NOMO-1 (cell line): Measurements from ENCODE around the gene MYH11.
"Not testable (repeated sequence)": the region's sequence is repeated elsewhere in the genome, so short reads cannot be mapped to it uniquely, and the experiment has no call there.

Experiments
- DNase-seq, 2 experiments: peaks; one replicate each; lab custom pipeline; 2025; ENCODE audit not compliant: unreplicated experiment in 2 of 2; lab: John Stamatoyannopoulos, UW

MYH11 gene

DNA sequence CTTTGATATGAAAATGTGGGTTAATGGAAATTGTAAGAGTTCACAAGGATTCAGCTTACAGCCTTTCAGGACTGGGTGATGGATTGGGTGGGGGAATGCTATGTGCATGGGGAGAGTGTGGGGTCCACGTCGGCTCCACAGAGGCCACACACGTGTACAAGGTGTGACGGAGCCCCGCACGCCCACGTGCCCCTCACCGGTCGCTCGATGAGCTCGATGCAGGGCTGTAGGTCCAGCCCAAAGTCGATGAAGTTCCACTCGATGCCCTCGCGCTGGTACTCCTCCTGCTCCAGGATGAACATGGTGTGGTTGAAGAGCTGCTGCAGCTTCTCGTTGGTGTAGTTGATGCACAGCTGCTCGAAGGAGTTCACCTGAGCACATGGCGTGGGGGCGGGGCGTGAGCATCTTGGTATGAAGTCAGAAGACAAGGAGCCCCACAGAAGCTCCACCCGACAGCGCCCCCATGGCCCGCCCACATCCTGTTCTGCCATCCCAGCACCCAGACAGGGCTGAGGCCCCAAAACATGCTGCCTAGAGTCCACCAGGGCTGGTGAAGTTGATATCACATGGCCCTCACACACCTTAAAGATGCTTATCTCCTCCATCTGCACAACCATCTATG lies 99.1 kb downstream of the MYH11 start:
- no peak for DNase-seq

DNA sequence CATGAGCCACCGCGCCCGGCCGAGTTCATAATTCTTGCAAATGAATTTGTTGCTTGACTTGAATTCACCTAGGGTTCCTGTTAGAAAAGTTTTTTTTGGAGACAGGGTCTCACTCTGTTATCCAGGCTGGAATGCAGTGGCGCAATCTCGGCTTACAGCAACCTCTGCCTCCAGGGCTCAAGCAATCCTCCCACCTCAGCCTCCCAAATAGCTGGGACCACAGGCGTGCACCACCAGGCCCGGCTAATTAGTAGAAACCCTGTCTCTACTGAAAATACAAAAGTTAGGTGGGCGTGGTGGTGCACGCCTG lies 99.8 kb downstream of the MYH11 start:
- DNase-seq, result no peak

- DNase-seq, result no peak
Measured at GRCh38 chr16:15754821-15755534, 101.8 kb downstream of the MYH11 start.

- no peak for DNase-seq
Measured at GRCh38 chr16:15752717-15753488, 103.9 kb downstream of the MYH11 start.

GRCh38 chr16:15751940-15752339 lies 104.9 kb downstream of the MYH11 start:
- no peak for DNase-seq

DNA sequence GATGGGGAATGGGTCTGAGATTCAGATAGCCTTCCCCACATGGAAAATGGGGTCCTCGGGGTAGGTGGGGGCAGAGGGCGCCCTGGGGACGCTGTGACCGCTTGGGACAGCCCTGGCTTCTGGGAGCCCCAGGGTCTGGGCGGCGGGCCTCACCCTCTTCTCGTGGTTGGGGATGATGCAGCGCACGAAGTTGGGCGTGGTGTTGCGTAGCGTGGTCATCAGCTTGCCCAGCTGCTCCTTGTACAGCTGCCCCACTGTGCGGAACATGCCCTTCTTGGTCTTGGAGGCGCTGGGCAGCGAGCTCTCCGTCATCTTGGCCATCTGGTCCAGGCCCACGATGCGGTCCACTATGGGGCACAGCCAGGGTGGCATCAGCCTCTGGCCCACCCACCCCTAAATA lies 106.8 kb downstream of the MYH11 start:
- DNase-seq, result no peak

GRCh38 chr16:15749371-15749770 lies 107.5 kb downstream of the MYH11 start:
- DNase-seq, result no peak

DNA sequence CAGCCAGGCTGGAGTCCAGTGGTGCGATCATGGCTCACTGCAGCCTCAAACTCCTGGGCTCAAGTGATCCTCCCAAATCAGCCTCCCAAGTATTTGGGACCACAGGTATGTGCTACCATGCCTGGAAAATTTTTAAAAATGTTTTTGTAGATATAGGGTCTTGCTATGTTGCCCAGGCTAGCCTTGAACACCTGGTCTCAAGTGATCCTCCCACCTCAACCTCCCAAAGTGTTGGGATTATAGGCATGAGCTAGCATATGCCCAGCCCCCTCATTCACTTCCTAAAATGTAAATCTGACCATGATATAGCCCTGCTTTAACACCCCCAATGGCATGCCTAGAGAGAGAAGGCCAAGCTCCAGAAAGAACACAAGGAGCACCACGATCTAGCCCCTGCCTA lies 108.2 kb downstream of the MYH11 start:
- no peak for DNase-seq

GRCh38 chr16:15747937-15748336 lies 108.9 kb downstream of the MYH11 start:
- no peak for DNase-seq

DNA sequence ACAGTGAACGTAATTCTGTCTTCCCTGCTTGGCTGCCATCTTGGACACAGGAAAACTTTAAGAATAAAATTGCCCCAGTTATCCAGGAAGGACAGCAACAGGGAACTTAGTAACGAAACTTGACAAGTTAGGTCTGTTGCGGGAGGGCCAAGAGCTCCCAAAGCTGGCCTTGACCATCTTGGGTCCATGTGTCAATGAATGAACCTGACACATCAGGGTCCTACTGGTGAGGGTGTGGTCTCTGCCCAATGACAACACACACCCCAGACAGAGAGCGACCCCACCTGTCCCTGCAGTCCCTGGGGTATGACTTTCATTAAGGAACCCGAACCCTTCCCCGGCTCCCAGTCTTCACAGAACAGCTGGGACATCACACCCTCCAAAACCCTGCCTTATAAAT lies 110.5 kb downstream of the MYH11 start:
- DNase-seq, result no peak

DNA sequence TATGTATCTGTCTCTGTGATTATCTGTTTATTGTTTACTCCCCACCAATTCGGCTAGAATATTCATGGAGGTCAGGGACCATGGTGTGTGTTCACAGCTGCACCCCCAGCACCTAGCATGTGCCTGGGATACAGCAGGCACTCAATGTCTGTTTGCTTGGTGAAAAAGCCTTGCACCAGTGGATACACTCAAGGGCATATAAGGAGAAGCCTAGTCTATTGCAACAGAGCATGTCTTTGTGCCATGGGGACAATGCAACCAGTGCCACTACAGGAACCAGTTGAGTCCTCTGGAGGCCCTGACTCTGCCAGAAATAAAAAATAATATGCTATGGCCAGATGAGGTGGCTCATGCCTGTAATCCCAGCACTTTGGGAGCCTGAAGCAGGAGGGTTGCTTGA lies 113.2 kb downstream of the MYH11 start:
- no peak for DNase-seq

GRCh38 chr16:15742716-15743115 lies 114.1 kb downstream of the MYH11 start:
- no peak for DNase-seq

DNA sequence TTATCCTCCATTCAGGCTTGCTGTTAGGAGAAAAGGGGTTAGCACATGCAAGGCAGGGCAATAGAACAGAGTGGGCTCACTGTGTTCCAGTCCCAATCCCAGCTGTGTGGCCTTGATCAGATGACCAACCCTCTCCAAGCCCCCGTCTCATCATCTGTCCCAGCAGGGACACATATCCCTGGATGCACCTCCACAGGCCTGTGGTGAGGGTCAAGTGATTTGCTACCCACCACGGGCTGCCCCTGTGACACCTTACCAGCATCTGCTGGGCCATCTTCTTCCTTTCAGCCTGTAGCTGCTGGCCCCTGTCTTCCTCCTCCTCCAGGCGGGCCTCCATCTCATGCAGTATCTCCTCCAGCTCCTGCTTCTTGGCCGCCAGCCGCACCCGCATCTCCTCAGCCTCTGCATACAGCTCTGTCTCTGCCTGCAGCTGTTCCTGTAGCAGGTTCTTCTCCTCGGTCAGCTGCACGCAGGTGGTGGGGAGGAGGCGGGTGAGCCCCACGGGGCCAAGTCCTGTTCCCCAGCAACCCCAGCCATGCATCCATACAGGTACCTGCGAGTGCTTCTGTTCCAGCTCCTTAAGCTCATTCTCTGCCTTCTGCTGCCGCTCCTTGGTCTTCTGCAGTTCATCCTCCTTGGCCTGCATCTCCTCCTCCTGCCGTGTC lies 115.5 kb downstream of the MYH11 start:
- DNase-seq, result no peak

GRCh38 chr16:15739950-15740349 lies 116.9 kb downstream of the MYH11 start:
- DNase-seq, result no peak

- DNase-seq, result no peak
Measured at GRCh38 chr16:15739464-15739863, 117.4 kb downstream of the MYH11 start.

GRCh38 chr16:15737140-15737644 lies 119.6 kb downstream of the MYH11 start:
- no peak for DNase-seq

DNA sequence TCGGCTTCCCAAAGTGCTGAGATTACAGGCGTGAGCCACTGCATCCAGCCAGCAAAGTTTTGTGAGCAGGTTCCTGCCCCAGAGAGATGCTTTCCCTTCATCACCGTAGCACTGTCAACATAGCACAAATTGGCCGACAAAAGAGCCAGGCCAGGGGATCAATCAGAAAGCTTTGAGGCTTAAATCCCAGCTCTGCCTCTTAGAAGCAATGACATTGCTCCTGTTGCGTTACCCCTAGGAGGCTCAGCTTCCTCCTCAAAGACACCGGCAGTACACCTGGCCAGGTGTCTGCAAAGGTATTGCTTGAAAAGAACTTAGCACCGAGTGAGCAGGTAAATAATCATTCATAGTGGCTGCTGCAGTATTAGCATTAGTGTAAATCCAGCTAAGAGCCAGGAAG lies 120.3 kb downstream of the MYH11 start:
- no peak for DNase-seq

DNA sequence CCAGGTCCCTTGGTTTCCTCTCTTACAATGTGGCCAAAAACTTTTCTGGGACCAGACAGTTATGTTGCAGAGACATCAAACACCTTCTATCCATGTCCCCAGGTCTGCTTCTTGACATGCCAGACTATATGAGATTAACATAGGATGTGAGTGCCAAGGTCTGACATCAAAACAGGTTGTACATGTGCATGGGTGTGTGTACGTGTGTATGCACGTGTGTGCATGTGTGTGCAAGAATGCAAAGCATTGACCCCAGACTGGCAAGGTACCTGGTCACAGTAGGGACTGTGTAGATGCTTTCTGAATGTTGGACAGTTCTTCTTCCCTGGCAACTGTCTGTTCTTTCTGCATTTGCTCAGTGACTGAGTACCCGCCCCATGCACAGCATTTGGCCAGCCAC lies 121.2 kb downstream of the MYH11 start:
- DNase-seq, result no peak

DNA sequence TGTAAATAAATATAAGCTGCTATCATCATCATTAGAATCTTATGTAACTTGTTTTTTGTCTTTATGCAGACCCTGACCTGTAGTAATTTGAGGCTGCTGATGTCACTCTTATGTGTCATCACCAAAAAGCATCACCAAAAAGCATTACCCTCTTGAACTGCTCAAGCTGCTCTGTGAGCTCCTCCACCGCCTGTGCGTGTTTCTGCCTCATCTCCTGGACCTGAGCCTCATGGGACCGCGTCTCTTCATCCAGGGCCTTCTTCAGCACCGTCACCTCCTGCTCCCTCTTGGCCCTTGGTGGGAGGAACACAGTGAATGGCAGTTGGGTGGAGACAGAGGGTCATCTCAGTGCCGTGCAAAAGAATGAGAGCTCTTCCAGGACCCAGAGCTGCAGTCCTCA lies 124.4 kb downstream of the MYH11 start:
- no peak for DNase-seq

DNA sequence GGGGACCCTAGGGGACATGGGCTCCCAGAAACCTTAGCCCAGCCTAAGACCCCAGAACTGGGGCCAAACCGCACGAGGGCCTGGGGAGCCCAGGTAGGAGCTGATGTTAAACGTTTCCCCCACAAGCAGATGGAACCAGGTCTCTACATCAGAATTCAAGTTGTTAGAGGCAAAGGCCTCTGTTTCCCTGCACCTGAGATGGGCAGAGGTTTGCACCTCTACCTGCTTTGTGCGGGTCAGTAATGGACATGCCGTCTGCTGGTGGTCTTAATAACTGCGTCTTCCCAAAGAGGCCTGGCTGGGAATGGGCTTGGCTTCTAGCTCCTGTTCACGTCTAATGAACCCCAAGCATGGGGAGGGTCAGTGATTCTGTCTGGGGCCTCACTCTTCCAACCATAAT lies 127.7 kb downstream of the MYH11 start:
- DNase-seq, result no peak

- not testable (repeated sequence) for DNase-seq
Measured at GRCh38 chr16:15727697-15728096, 129.1 kb downstream of the MYH11 start.
